Amygdala (tissue), 56 donors: ENCODE measurements around the gene ITPKC.

Experiments used
- DNase-seq, 56 donors: peaks; one replicate each; lab custom pipeline; 2025; lab: John Stamatoyannopoulos, UW

ITPKC gene

DNA sequence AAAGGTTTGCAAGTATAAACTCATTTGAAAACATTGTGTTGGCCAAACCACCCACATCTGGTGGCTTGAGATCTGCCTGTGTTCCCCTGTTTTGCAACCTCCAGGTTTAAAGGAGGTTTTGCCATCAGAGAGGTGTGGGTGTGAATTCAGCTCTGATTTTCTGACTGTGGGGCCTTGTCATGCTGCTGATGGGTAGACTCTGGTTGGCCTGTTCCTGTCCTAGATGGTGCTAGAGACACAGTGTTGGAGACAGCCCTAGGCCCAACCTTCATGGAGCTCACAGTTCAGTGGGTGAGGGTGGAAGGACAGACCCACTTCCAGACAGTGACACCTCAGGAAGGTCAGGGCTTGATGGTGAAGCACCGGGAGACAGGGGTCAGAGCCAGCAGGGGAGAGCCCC, 68.6 kb downstream of the ITPKC start:
- DNase-seq: no peak

- DNase-seq: no peak
Measured at GRCh38 chr19:40786060-40787037, 69.4 kb downstream of the ITPKC start.
